GM18508 (cell line): ENCODE results near the gene SUPT6H.

Experiments
- ATAC-seq: cut with Tn5 transposase; IDR thresholded peaks from one replicate; pipeline ENCODE4 v1.9.1; 2021; ENCODE audit warnings: moderate number of reproducible peaks; ENCODE audit not compliant: insufficient read depth, unreplicated experiment

Gene SUPT6H

GRCh38 chr17:28747051-28747691 lies 85.2 kb downstream of the SUPT6H start:
- ATAC-seq, result no peak

GRCh38 chr17:28747801-28748750 lies 86.1 kb downstream of the SUPT6H start:
- ATAC-seq, result no peak

GRCh38 chr17:28748852-28749515 lies 87.0 kb downstream of the SUPT6H start:
- ATAC-seq, result no peak

- ATAC-seq, result no peak
Observed at GRCh38 chr17:28749516-28750177, 87.6 kb downstream of the SUPT6H start.

GRCh38 chr17:28750178-28751047 lies 88.4 kb downstream of the SUPT6H start:
- ATAC-seq, result peak; percentile 48

- ATAC-seq, result no peak
Observed at GRCh38 chr17:28751600-28752366, 89.8 kb downstream of the SUPT6H start.
